K562 (cell line): ENCODE results near the gene BRDT. TPM values are rescaled to one million over a fixed set of nuclear protein-coding genes. Genes with fewer than 3 reads are reported as not detected.

Experiments
- ATAC-seq: fragments of 200-7000 bp; cut with Tn5 transposase; 3 replicates; pipeline ENCODE4 v1.9.1; 2020; ENCODE audit warnings: moderate library complexity
- BruUV-seq: library from RNA; stranded (reverse); fragments of 400-500 nt; replicated peaks from 2 replicates; lab custom pipeline; 2021; lab: Mats Ljungman, UMichigan
- CTCF ChIA-PET: fragments of 300-600 bp; formaldehyde crosslinking; extraction: SDS; loops from one replicate; lab custom pipeline; 2021; ENCODE audit warnings: low intra/inter-chr PET ratio; lab: Yijun Ruan, JAX
- POLR2A ChIA-PET: fragments of 300-600, 350-650 bp; sonication (Branson Sonifier 250); formaldehyde crosslinking; extraction: SDS; loops from one replicate; lab custom pipeline; 2021; ENCODE audit warnings: antibody characterized with exemption, inconsistent platforms; lab: Yijun Ruan, JAX
- DNase-seq, 4 experiments: peaks; one replicate each; pipeline versions ENCODE4 v3.0.0 to v3.0.0-alpha.2; 2011 to 2018; ENCODE audit warnings: low spot score in 3 of 4, mixed read lengths in 3 of 4; ENCODE audit errors: extremely low read depth in 1 of 4
- FAIRE-seq: peaks from 2 replicates; lab custom pipeline; 2011; peaks lifted over from hg19 to GRCh38; lab: Jason Lieb, UNC
- H2AFZ ChIP-seq: 2 replicates; pipeline ENCODE4 v1.6.0; 2011; ENCODE audit warnings: low read depth, low read length, control low read depth, inconsistent platforms
- H3K27ac ChIP-seq: fragments of 200-600 bp; 3 replicates; pipeline ENCODE4 v1.8.0; 2011; ENCODE audit warnings: low read depth, mild to moderate bottlenecking, control low read depth, inconsistent platforms, low read length, moderate library complexity, mixed read lengths; ENCODE audit errors: extremely low read depth
- H3K27me3 ChIP-seq, 2 experiments: fragments of 300-600 bp in 1 of 2; 2 replicates in 1 of 2; 3 replicates in 1 of 2; pipeline versions ENCODE4 v1.6.0 to v1.8.0; 2011; ENCODE audit warnings: inconsistent platforms in 2 of 2, low read length in 2 of 2, mild to moderate bottlenecking in 1 of 2, mixed read lengths in 1 of 2, moderate library complexity in 1 of 2; ENCODE audit not compliant: control insufficient read depth in 2 of 2, insufficient read depth in 2 of 2
- H3K36me3 ChIP-seq: fragments of 300-600 bp; 3 replicates; pipeline ENCODE4 v1.8.0; 2011; ENCODE audit warnings: mild to moderate bottlenecking, low read length, inconsistent platforms; ENCODE audit not compliant: control insufficient read depth, insufficient read depth
- H3K4me1 ChIP-seq, 2 experiments: fragments of 200-600 bp in 1 of 2; replicated peaks in 1 of 2; 2 replicates in 1 of 2; 3 replicates in 1 of 2; pipeline versions ENCODE4 v1.5.1 to v1.8.0; 2011; ENCODE audit warnings: inconsistent platforms in 2 of 2, low read length in 2 of 2, mild to moderate bottlenecking in 1 of 2, mixed read lengths in 1 of 2, moderate library complexity in 1 of 2; ENCODE audit not compliant: control insufficient read depth in 2 of 2, insufficient read depth in 2 of 2
- H3K4me2 ChIP-seq: 2 replicates; pipeline ENCODE4 v1.6.1; 2011; ENCODE audit warnings: low read length, control low read depth, inconsistent platforms, mixed read lengths; ENCODE audit not compliant: insufficient read depth
- H3K4me3 ChIP-seq: fragments of 200-600 bp; sonication (generic), shearing (Covaris generic); 2 replicates; pipeline ENCODE4 v1.5.1; 2016; ENCODE audit warnings: control low read depth, inconsistent platforms
- H3K79me2 ChIP-seq: fragments of 200-600 bp; 3 replicates; pipeline ENCODE4 v1.8.0; 2011; ENCODE audit warnings: low read length, inconsistent platforms; ENCODE audit not compliant: control insufficient read depth, insufficient read depth
- H3K9ac ChIP-seq, 2 experiments: 2 replicates each; pipeline versions ENCODE4 v1.6.0 to v1.6.1; 2011; ENCODE audit warnings: low read depth in 2 of 2, low read length in 2 of 2, control low read depth in 1 of 2, inconsistent platforms in 1 of 2, mild to moderate bottlenecking in 1 of 2, mixed read lengths in 1 of 2; ENCODE audit not compliant: insufficient read depth in 1 of 2
- H3K9me1 ChIP-seq: one replicate; pipeline ENCODE4 v1.6.0; 2011; ENCODE audit warnings: inconsistent platforms, mild to moderate bottlenecking, low read length, moderate library complexity; ENCODE audit not compliant: control insufficient read depth, insufficient read depth
- H3K9me3 ChIP-seq: replicated peaks from 2 replicates; pipeline ENCODE4 v1.5.1; 2011; ENCODE audit warnings: low read depth, low read length, inconsistent platforms; ENCODE audit not compliant: control insufficient read depth, insufficient read depth
- H4K20me1 ChIP-seq: replicated peaks from 2 replicates; pipeline ENCODE4 v1.6.1; 2011; ENCODE audit warnings: low read length, inconsistent platforms, mixed read lengths; ENCODE audit not compliant: control insufficient read depth, insufficient read depth
- CBFA2T2 ChIP-seq: fragments of 450-650 bp; conservative IDR thresholded peaks from 2 replicates; pipeline ENCODE4 v1.6.1; 2017; ENCODE audit warnings: mild to moderate bottlenecking
- CEBPB ChIP-seq: fragments of 450-650 bp; IDR thresholded peaks from 2 replicates; pipeline ENCODE4 v1.6.1; 2016; ENCODE audit warnings: missing genetic modification characterization, missing compliant biosample characterization
- MCM3 ChIP-seq: fragments of 450-650 bp; IDR thresholded peaks from 2 replicates; pipeline ENCODE4 v1.6.1; 2016
- NEUROD1 ChIP-seq: fragments of 150-350 bp; IDR thresholded peaks from 2 replicates; pipeline ENCODE4 v1.6.1; 2014; ENCODE audit warnings: borderline replicate concordance, low read length, low read depth; ENCODE audit not compliant: partially characterized antibody
- NFYB ChIP-seq: IDR thresholded peaks from 2 replicates; pipeline ENCODE4 v1.6.1; 2011; ENCODE audit warnings: mild to moderate bottlenecking, moderate library complexity; ENCODE audit not compliant: insufficient read length; ENCODE audit errors: extremely low read depth
- POLR2A ChIP-seq: fragments of 450-650 bp; conservative IDR thresholded peaks from 2 replicates; pipeline ENCODE4 v1.6.1; 2016
- RAD51 ChIP-seq: fragments of 450-650 bp; IDR thresholded peaks from 2 replicates; pipeline ENCODE4 v1.7.1; 2016; ENCODE audit warnings: low read depth, mild to moderate bottlenecking, borderline replicate concordance
- STAG1 ChIP-seq: sonication (generic); formaldehyde crosslinking; IDR thresholded peaks from 2 replicates; pipeline ENCODE4 v1.5.0; 2020; ENCODE audit warnings: missing genetic modification reagents, borderline replicate concordance
- TOE1 ChIP-seq, 2 experiments: fragments of 450-650 bp in 1 of 2; sonication (generic) in 1 of 2; formaldehyde crosslinking in 1 of 2; IDR thresholded peaks; 2 replicates each; pipeline versions ENCODE4 v1.7.1 to v1.8.0; 2016 to 2022; ENCODE audit warnings: borderline replicate concordance in 2 of 2, mild to moderate bottlenecking in 2 of 2, antibody characterized with exemption in 1 of 2, inconsistent platforms in 1 of 2, low read depth in 1 of 2, missing genetic modification reagents in 1 of 2, moderate library complexity in 1 of 2
- ZNF224 ChIP-seq: sonication (generic); formaldehyde crosslinking; IDR thresholded peaks from 2 replicates; pipeline ENCODE4 v1.8.0; 2022; ENCODE audit warnings: mild to moderate bottlenecking, missing genetic modification reagents
- WGBS: fragments of 100-300 bp; shearing (Covaris generic); methylation state at CpG from one replicate; pipeline ENCODE4 v1.1.6; 2016; ENCODE audit warnings: low coverage, mixed read lengths; ENCODE audit not compliant: insufficient coverage; ENCODE audit errors: missing lambda C conversion rate; 5-methylcytosine and 5-hydroxymethylcytosine counted together
- in situ Hi-C: fragments of 300-500 bp; cut with MboI; formaldehyde crosslinking; loops from 4 replicates; pipeline ENCODE4 v1.15.0; 2018; ENCODE audit warnings: inconsistent platforms, mixed read lengths
- intact Hi-C: fragments of 100-400 bp; cut with micrococcal nuclease; formaldehyde crosslinking; loops from 2 replicates; pipeline ENCODE4 v1.14.2; 2022
- polyA plus RNA-seq, 8 experiments: library from polyadenylated mRNA; depleted of rRNA in 4 of 8; stranded (reverse) in 5 of 8; unstranded in 3 of 8; fragments of >200 nt; fragmentation: Nextera tagmentation in 2 of 8; fragmentation: Illumina TruSeq in 1 of 8; extraction: Ambion mirVana in 2 of 8; extraction: Trizol in 1 of 8; gene quantifications; 2 replicates each; pipeline versions ENCODE4 v1.2.1 to v1.2.3, GENCODE V29; 2011 to 2014; ENCODE audit warnings: inconsistent platforms in 1 of 8, missing spikeins in 1 of 8
- total RNA-seq, 7 experiments: library from RNA; depleted of rRNA in 6 of 7; stranded (reverse); fragments of >200 nt in 6 of 7; fragmentation: Illumina TruSeq in 2 of 7; extraction: Trizol in 2 of 7; gene quantifications; 2 replicates each; pipeline versions ENCODE4 v1.2.1 to v1.2.3, GENCODE V29; 2011 to 2021; ENCODE audit warnings: low replicate concordance in 1 of 7
- TF ChIP-seq, protein P1 (sequence below): sonication (generic); formaldehyde crosslinking; IDR thresholded peaks from 2 replicates; pipeline ENCODE4 v1.9.0; 2022; ENCODE audit warnings: mild to moderate bottlenecking, missing genetic modification reagents
- TF ChIP-seq, protein P2 (sequence below): fragments of 450-650 bp; IDR thresholded peaks from 2 replicates; pipeline ENCODE4 v1.6.1; 2016; ENCODE audit warnings: antibody characterized with exemption
- TF ChIP-seq, protein P3 (sequence below): sonication (generic); formaldehyde crosslinking; IDR thresholded peaks from 2 replicates; pipeline ENCODE4 v1.5.0; 2020; ENCODE audit warnings: missing genetic modification reagents

BRDT gene
- total and polyA plus RNA-seq, 9 of the 15 experiments (the other 6 are each of a cell fraction or from before 2014, with no cell fraction given): 0.01 TPM; not detected in 8

DNA sequence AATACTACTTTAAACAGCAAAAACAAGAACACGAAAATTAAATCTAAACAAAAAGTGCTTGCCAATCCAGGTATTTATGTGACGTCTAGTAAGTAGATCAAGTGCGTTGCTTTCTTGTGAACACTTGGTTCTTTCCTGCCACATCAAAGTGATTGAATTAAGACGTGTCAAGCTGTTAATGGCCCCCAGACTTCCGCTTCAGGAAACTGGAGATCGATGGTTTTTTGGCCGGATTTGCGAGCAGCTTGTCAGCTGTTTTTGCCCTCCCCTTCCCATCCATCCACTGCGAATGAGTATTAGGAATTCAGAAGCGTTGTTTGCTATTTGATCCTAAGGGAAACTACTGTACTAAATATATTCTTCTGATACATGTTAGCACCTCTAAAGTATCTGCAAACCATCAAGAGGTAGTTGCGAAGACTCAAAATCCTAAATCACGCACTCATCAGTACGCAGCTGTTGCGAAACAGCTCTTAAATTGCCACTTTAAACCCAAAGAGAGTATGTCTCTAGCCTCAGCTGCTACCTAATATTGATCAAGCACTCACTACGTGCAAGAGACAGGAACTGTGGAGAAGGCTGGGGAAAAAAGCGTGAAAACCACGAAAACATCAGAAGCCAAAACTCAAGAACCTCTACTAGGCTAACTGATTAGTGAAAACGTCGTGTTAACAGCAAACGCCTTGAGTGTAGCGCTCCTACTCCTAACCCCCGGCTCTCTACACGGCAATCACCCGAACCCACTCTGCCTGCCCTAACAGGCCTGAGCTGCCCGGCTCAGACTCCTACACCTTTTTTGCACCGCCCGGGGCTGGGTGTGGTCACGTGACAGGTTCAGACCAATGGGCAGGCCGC is 473 bp upstream of the BRDT start:
- WGBS: 50% methylated on average over 28 of the region's 29 CpGs

More for the DNA sequence above, 473 bp upstream of the BRDT start:
- Histone ChIP-seq H3K79me2 (no peaks in the 10 kb centered on the region), H3K4me3 (no peak overlapping the region), H3K9ac (no peak overlapping the region), H3K27ac (no peak overlapping the region), H3K4me1 (peaks cover 0 to 5% of the 10 kb centered on the region in 2 experiments; a peak in 1 of 5 replicates), H4K20me1 (no peaks in the 10 kb centered on the region), H2AFZ (no peak overlapping the region), H3K27me3 (0 out of 5 replicates have a peak, but pooled peaks cover 0 to 4% of the 10 kb centered on the region in 2 experiments), H3K36me3 (no peaks in the 10 kb centered on the region), H3K9me3 (no peaks in the 10 kb centered on the region), H3K9me1 (no peaks in the 10 kb centered on the region), H3K4me2 (no peak overlapping the region)
- CTCF ChIA-PET: no interaction called here
- POLR2A ChIA-PET: interaction anchor here (0.6 to 0.8 kb wide), 2 partner anchors 17 to 20 kb away, joined by 3 to 4 read pairs; no protein-coding TSS in a partner anchor
- no TSS peak for BruUV-seq
- ATAC-seq (no peak), FAIRE-seq (no peak), DNase-seq (peak in 2 of 4 experiments; percentile 16 to 23)
- in situ Hi-C loops (loop anchor here (25.0 kb wide), 1 partner anchor 786 kb away; no protein-coding TSS in a partner anchor), intact Hi-C loops (no loop called here)
- TF ChIP-seq MCM3: no peak
- TF ChIP-seq STAG1 (CRISPR knock-in tag): no peak
- TF ChIP-seq CEBPB (tag): peak; percentile 82
- TF ChIP-seq ZNF224 (CRISPR knock-in tag): no peak
- TF ChIP-seq, protein P1, sequence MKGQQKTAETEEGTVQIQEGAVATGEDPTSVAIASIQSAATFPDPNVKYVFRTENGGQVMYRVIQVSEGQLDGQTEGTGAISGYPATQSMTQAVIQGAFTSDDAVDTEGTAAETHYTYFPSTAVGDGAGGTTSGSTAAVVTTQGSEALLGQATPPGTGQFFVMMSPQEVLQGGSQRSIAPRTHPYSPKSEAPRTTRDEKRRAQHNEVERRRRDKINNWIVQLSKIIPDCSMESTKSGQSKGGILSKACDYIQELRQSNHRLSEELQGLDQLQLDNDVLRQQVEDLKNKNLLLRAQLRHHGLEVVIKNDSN (CRISPR knock-in tag): peak; percentile 53; the same call in 1 of the 2 replicates
- TF ChIP-seq, protein P2, sequence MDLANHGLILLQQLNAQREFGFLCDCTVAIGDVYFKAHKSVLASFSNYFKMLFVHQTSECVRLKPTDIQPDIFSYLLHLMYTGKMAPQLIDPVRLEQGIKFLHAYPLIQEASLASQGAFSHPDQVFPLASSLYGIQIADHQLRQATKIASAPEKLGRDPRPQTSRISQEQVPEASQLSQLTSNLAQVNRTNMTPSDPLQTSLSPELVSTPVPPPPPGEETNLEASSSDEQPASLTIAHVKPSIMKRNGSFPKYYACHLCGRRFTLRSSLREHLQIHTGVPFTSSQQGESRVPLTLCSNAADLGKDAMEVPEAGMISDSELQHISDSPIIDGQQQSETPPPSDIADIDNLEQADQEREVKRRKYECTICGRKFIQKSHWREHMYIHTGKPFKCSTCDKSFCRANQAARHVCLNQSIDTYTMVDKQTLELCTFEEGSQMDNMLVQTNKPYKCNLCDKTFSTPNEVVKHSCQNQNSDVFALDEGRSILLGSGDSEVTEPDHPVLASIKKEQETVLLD: no peak
- peak; percentile 41; the same call in 1 of the 2 replicates for TF ChIP-seq TOE1 (IDR thresholded peaks at IDR 0.05; ENCODE audit: borderline replicate concordance)
- no peak for TF ChIP-seq TOE1 (CRISPR knock-in tag; IDR thresholded peaks at IDR 0.05; ENCODE audit: borderline replicate concordance, low read depth)
- no peak for TF ChIP-seq POLR2A
- TF ChIP-seq CBFA2T2: peak; percentile 39; the same call in 1 of the 2 replicates
- peak; percentile 82 for TF ChIP-seq RAD51
- peak; percentile 22 for TF ChIP-seq NFYB
- TF ChIP-seq, protein P3, sequence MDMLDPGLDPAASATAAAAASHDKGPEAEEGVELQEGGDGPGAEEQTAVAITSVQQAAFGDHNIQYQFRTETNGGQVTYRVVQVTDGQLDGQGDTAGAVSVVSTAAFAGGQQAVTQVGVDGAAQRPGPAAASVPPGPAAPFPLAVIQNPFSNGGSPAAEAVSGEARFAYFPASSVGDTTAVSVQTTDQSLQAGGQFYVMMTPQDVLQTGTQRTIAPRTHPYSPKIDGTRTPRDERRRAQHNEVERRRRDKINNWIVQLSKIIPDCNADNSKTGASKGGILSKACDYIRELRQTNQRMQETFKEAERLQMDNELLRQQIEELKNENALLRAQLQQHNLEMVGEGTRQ (CRISPR knock-in tag): peak; percentile 63
- TF ChIP-seq NEUROD1: no peak
